Measurements from ENCODE around the gene RAB10. TPM values are rescaled to one million over a fixed set of nuclear protein-coding genes. Genes with fewer than 3 reads are reported as not detected.

The RAB10 gene
- total RNA-seq, 1 experiment from 2014 or later = 152 TPM

- Histone ChIP-seq H3K27ac (no peak overlapping the region), H3K4me3 (no peak overlapping the region), H3K27me3 (no peaks in the 10 kb centered on the region), H3K36me3 (peaks cover 25% of the 10 kb centered on the region), H3K9me3 (replicated peaks) (no peaks in the 10 kb centered on the region), H3K4me1 (no peaks in the 10 kb centered on the region)
- DNase-seq = no peak
Observed at GRCh38 chr2:26122630-26123029, 88.7 kb downstream of the RAB10 start.

GRCh38 chr2:26123426-26123825 lies 89.5 kb downstream of the RAB10 start:
- no peak overlapping the region for H3K27ac ChIP-seq
- no peak overlapping the region for H3K4me3 ChIP-seq
- H3K27me3 ChIP-seq = no peaks in the 10 kb centered on the region
- no peaks in the 10 kb centered on the region for H3K9me3 ChIP-seq (replicated peaks)
- H3K36me3 ChIP-seq = peaks cover 30% of the 10 kb centered on the region
- no peaks in the 10 kb centered on the region for H3K4me1 ChIP-seq
- DNase-seq = no peak

GRCh38 chr2:26126074-26126473 lies 92.2 kb downstream of the RAB10 start:
- H3K4me3 ChIP-seq = no peak overlapping the region
- no peaks in the 10 kb centered on the region for H3K4me1 ChIP-seq
- DNase-seq = no peak
- no peak overlapping the region for H3K27ac ChIP-seq
- no peaks in the 10 kb centered on the region for H3K9me3 ChIP-seq (replicated peaks)
- H3K27me3 ChIP-seq = no peaks in the 10 kb centered on the region
- H3K36me3 ChIP-seq = peaks cover 32% of the 10 kb centered on the region

- H3K27ac ChIP-seq = no peak overlapping the region
- no peaks in the 10 kb centered on the region for H3K4me1 ChIP-seq
- no peak for DNase-seq
- no peaks in the 10 kb centered on the region for H3K9me3 ChIP-seq (replicated peaks)
- H3K27me3 ChIP-seq = no peaks in the 10 kb centered on the region
- H3K4me3 ChIP-seq = no peak overlapping the region
- H3K36me3 ChIP-seq = peaks cover 39% of the 10 kb centered on the region
Observed at GRCh38 chr2:26128176-26128575, 94.3 kb downstream of the RAB10 start.

GRCh38 chr2:26130763-26131162 lies 96.9 kb downstream of the RAB10 start:
- H3K9me3 ChIP-seq (replicated peaks) = 0 out of 2 replicates have a peak, but pooled peaks cover 4% of the 10 kb centered on the region
- no peaks in the 10 kb centered on the region for H3K4me1 ChIP-seq
- H3K36me3 ChIP-seq = peaks cover 46% of the 10 kb centered on the region
- no peak overlapping the region for H3K4me3 ChIP-seq
- no peak overlapping the region for H3K27ac ChIP-seq
- no peaks in the 10 kb centered on the region for H3K27me3 ChIP-seq
- DNase-seq = no peak

- Histone ChIP-seq H3K27me3 (no peaks in the 10 kb centered on the region), H3K4me3 (no peak overlapping the region), H3K4me1 (no peaks in the 10 kb centered on the region), H3K36me3 (peaks cover 27% of the 10 kb centered on the region), H3K27ac (no peak overlapping the region), H3K9me3 (replicated peaks) (0 out of 2 replicates have a peak, but pooled peaks cover 4% of the 10 kb centered on the region)
- DNase-seq = no peak
Observed at GRCh38 chr2:26136451-26136850, 102.6 kb downstream of the RAB10 start.

GRCh38 chr2:26139269-26140183 lies 105.6 kb downstream of the RAB10 start:
- Histone ChIP-seq H3K27ac (no peak overlapping the region), H3K36me3 (peaks cover 14% of the 10 kb centered on the region), H3K9me3 (replicated peaks) (0 out of 2 replicates have a peak, but pooled peaks cover 4% of the 10 kb centered on the region), H3K4me3 (no peak overlapping the region), H3K27me3 (no peaks in the 10 kb centered on the region), H3K4me1 (no peaks in the 10 kb centered on the region)
- no peak for DNase-seq

GRCh38 chr2:26141145-26141769 lies 107.4 kb downstream of the RAB10 start:
- Histone ChIP-seq H3K4me1 (no peaks in the 10 kb centered on the region; the same call in 1 of the 2 replicates), H3K27ac (no peak overlapping the region), H3K4me3 (no peak overlapping the region), H3K27me3 (peaks cover 4% of the 10 kb centered on the region; the same call in 1 of the 2 replicates), H3K36me3 (peaks cover 5% of the 10 kb centered on the region), H3K9me3 (replicated peaks) (no peaks in the 10 kb centered on the region)
- DNase-seq = no peak

- H3K9me3 ChIP-seq (replicated peaks) = no peaks in the 10 kb centered on the region
- H3K4me3 ChIP-seq = no peak overlapping the region
- H3K27me3 ChIP-seq = peaks cover 4% of the 10 kb centered on the region; the same call in 1 of the 2 replicates
- H3K27ac ChIP-seq = no peak overlapping the region
- no peaks in the 10 kb centered on the region for H3K36me3 ChIP-seq
- H3K4me1 ChIP-seq = no peaks in the 10 kb centered on the region; the same call in 1 of the 2 replicates
- peak in 1 of 2 experiments; percentile 27 for DNase-seq
Observed at GRCh38 chr2:26144031-26144430, 110.1 kb downstream of the RAB10 start.

- Histone ChIP-seq H3K27ac (no peak overlapping the region), H3K4me3 (no peak overlapping the region), H3K9me3 (replicated peaks) (no peaks in the 10 kb centered on the region), H3K4me1 (no peaks in the 10 kb centered on the region; the same call in 1 of the 2 replicates), H3K27me3 (peaks cover 4% of the 10 kb centered on the region; the same call in 1 of the 2 replicates), H3K36me3 (no peaks in the 10 kb centered on the region)
- DNase-seq = peak; percentile 66 to 87
Observed at GRCh38 chr2:26144953-26145680, 111.2 kb downstream of the RAB10 start.

GRCh38 chr2:26148501-26148900 lies 114.6 kb downstream of the RAB10 start:
- peaks cover 4% of the 10 kb centered on the region; the same call in 1 of the 2 replicates for H3K27me3 ChIP-seq
- H3K4me3 ChIP-seq = no peak overlapping the region
- H3K9me3 ChIP-seq (replicated peaks) = no peaks in the 10 kb centered on the region
- H3K36me3 ChIP-seq = no peaks in the 10 kb centered on the region
- H3K27ac ChIP-seq = no peak overlapping the region
- DNase-seq = peak in 1 of 2 experiments; percentile 52
- H3K4me1 ChIP-seq = no peaks in the 10 kb centered on the region; the same call in 1 of the 2 replicates

GRCh38 chr2:26150243-26150642 lies 116.4 kb downstream of the RAB10 start:
- Histone ChIP-seq H3K27me3 (peaks cover 4% of the 10 kb centered on the region; the same call in 1 of the 2 replicates), H3K4me3 (no peak overlapping the region), H3K9me3 (replicated peaks) (no peaks in the 10 kb centered on the region; the same call in 1 of the 2 replicates), H3K4me1 (no peaks in the 10 kb centered on the region; the same call in 1 of the 2 replicates), H3K36me3 (no peaks in the 10 kb centered on the region), H3K27ac (no peak overlapping the region)
- DNase-seq = no peak

GRCh38 chr2:26157580-26157979 lies 123.7 kb downstream of the RAB10 start:
- H3K4me1 ChIP-seq = no peaks in the 10 kb centered on the region
- no peaks in the 10 kb centered on the region for H3K36me3 ChIP-seq
- no peak overlapping the region for H3K27ac ChIP-seq
- H3K9me3 ChIP-seq (replicated peaks) = peaks cover 4% of the 10 kb centered on the region
- DNase-seq = no peak
- no peaks in the 10 kb centered on the region for H3K27me3 ChIP-seq
- no peak overlapping the region for H3K4me3 ChIP-seq

GRCh38 chr2:26161926-26162325 lies 128.0 kb downstream of the RAB10 start:
- Histone ChIP-seq H3K27ac (no peak overlapping the region), H3K36me3 (no peaks in the 10 kb centered on the region), H3K9me3 (replicated peaks) (peaks cover 4% of the 10 kb centered on the region; the same call in 1 of the 2 replicates), H3K4me1 (no peaks in the 10 kb centered on the region), H3K27me3 (no peaks in the 10 kb centered on the region), H3K4me3 (no peak overlapping the region)
- DNase-seq = no peak
